Ishikawa (cell line): ENCODE results near the gene STARD7.

Experiments
- CEBPB ChIP-seq: IDR thresholded peaks from 2 replicates; pipeline ENCODE4 v1.6.1; 2012
- CREB1 ChIP-seq: IDR thresholded peaks from 2 replicates; pipeline ENCODE4 v1.6.1; 2012; ENCODE audit warnings: low read depth
- EGR1 ChIP-seq: IDR thresholded peaks from 2 replicates; pipeline ENCODE4 v1.6.1; 2012
- EP300 ChIP-seq: IDR thresholded peaks from 2 replicates; pipeline ENCODE4 v1.6.1; 2012; ENCODE audit warnings: borderline replicate concordance
- FOXM1 ChIP-seq: IDR thresholded peaks from 2 replicates; pipeline ENCODE4 v1.6.1; 2012; ENCODE audit warnings: low read depth, borderline replicate concordance
- NFIC ChIP-seq: IDR thresholded peaks from 2 replicates; pipeline ENCODE4 v1.6.1; 2012
- RAD21 ChIP-seq: IDR thresholded peaks from 2 replicates; pipeline ENCODE4 v1.6.1; 2012; ENCODE audit warnings: low read depth
- TAF1 ChIP-seq: IDR thresholded peaks from 2 replicates; pipeline ENCODE4 v1.6.1; 2012; ENCODE audit warnings: low read depth, mild to moderate bottlenecking
- TCF12 ChIP-seq: IDR thresholded peaks from 2 replicates; pipeline ENCODE4 v1.6.1; 2012; ENCODE audit warnings: low read depth
- TEAD4 ChIP-seq: IDR thresholded peaks from 2 replicates; pipeline ENCODE4 v1.6.1; 2012
- USF1 ChIP-seq: IDR thresholded peaks from 2 replicates; pipeline ENCODE4 v1.6.1; 2012
- YY1 ChIP-seq: IDR thresholded peaks from 2 replicates; pipeline ENCODE4 v1.6.1; 2012; ENCODE audit warnings: low read depth
- ZBTB7A ChIP-seq: IDR thresholded peaks from 2 replicates; pipeline ENCODE4 v1.6.1; 2012; ENCODE audit warnings: low read depth
- TF ChIP-seq, protein P1 (sequence below): IDR thresholded peaks from 2 replicates; pipeline ENCODE4 v1.6.1; 2012; ENCODE audit warnings: low read depth, mild to moderate bottlenecking
- TF ChIP-seq, protein P2 (sequence below): IDR thresholded peaks from 2 replicates; pipeline ENCODE4 v1.6.1; 2012

STARD7 gene

DNA sequence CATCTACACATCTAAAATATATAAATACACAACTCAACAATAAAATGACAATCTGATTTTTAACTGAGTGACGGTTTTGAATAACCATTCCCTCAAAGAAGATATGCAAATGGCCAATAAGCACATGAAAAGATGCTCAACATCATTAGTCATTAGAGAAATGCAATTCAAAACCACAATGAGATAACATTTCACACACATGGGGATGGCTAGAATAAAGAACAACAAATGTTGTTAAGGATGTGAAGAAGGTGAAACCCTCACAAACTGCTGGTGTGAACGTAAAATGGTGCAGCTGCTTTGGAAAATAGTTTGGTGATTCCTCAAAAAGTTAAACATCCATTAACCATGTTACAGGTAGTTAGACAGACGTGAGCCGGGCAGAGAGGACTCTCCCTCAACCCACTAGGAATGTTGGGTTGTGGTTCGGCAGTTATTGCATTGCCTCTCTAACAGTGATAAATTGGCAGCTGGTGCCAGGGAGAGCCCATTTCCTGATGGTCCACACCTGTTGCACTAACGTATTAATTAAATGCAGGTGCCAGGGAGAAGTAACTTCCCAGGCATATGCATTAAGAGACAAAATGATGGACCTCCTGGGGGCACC is 41.1 kb downstream of the STARD7 start:
- no peak for TF ChIP-seq CEBPB
- TF ChIP-seq ZBTB7A: no peak
- no peak for TF ChIP-seq FOXM1
- TF ChIP-seq, protein P1, sequence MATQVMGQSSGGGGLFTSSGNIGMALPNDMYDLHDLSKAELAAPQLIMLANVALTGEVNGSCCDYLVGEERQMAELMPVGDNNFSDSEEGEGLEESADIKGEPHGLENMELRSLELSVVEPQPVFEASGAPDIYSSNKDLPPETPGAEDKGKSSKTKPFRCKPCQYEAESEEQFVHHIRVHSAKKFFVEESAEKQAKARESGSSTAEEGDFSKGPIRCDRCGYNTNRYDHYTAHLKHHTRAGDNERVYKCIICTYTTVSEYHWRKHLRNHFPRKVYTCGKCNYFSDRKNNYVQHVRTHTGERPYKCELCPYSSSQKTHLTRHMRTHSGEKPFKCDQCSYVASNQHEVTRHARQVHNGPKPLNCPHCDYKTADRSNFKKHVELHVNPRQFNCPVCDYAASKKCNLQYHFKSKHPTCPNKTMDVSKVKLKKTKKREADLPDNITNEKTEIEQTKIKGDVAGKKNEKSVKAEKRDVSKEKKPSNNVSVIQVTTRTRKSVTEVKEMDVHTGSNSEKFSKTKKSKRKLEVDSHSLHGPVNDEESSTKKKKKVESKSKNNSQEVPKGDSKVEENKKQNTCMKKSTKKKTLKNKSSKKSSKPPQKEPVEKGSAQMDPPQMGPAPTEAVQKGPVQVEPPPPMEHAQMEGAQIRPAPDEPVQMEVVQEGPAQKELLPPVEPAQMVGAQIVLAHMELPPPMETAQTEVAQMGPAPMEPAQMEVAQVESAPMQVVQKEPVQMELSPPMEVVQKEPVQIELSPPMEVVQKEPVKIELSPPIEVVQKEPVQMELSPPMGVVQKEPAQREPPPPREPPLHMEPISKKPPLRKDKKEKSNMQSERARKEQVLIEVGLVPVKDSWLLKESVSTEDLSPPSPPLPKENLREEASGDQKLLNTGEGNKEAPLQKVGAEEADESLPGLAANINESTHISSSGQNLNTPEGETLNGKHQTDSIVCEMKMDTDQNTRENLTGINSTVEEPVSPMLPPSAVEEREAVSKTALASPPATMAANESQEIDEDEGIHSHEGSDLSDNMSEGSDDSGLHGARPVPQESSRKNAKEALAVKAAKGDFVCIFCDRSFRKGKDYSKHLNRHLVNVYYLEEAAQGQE: no peak
- TF ChIP-seq TCF12: no peak
- TF ChIP-seq, protein P2, sequence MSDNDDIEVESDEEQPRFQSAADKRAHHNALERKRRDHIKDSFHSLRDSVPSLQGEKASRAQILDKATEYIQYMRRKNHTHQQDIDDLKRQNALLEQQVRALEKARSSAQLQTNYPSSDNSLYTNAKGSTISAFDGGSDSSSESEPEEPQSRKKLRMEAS: no peak
- TF ChIP-seq TAF1: no peak
- TF ChIP-seq RAD21: no peak
- no peak for TF ChIP-seq USF1
- TF ChIP-seq EGR1: no peak
- TF ChIP-seq YY1: no peak
- no peak for TF ChIP-seq CREB1
- TF ChIP-seq EP300: no peak
- TF ChIP-seq TEAD4: no peak
- no peak for TF ChIP-seq NFIC

DNA sequence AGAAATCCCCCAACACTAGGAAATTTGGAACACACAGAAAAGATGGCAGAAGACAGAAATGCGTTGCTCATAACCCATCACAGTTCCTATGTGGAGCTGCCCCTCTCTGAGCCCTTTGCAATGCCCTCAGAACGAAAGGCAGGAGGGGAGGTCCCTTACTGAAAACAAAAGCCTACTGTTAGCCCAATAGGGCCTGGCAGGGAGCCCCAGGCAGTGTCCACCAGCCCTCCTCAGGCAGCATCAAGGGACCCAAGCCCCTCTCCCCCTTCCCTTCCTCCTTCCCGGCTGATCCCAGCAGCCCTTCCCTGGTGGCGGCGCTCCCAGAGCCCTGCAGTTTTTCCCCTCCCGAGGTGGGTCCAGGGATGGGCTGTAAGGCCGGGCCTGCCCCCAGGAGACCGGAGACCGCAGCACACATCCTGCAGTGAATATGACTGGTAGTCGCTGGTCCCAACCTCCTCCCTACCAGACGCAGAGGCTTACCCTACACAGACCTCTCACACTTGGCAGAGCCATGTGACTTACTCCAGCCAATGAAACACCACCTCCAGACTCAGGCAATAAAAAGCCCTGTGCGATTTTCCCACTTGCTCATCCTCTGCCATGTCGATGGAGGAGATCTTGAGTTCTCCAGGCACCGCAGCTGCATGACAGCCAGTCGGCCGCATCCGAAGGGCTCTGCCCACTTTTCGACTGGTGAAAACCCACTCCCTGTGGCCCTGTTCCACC is 44.0 kb downstream of the STARD7 start:
- TF ChIP-seq USF1 (peak; percentile 72), EP300 (no peak), CEBPB (no peak), NFIC (no peak)

DNA sequence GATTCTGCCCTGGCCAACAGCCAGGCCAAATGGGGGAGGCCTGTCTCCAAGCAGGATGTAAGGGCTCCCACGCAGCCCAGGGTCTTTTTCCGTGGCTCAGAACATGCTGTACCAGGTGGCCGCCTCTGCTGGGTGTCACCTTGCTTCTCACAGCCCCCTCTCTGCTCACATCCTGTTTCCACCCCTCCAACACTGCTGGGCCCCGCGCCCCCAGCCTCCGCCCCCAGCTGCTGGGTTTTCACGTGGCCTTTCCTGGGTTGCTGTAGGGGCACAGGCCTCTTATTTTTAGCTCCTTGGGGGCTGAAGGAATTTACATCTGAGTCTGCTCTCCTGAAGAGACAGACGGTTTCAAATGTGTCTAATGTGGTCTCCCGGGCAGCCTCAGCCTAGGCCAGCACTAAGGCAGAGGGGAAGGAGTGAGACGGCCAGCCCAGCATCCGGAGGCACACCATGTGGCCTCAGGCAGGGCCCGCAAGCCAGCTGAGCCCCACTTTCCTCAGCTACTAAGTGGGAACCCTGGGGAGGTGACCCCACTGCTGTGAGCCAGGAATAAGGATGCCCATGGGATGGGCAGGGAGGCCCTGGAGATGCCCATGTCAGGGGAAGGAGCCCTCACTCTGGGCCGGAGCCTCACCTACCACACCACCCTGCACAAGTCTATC is 44.7 kb downstream of the STARD7 start:
- TF ChIP-seq TAF1 (no peak), YY1 (no peak), EGR1 (no peak), TEAD4 (no peak), EP300 (no peak), TCF12 (no peak), CREB1 (no peak), NFIC (no peak), RAD21 (no peak), ZBTB7A (no peak), CEBPB (no peak), FOXM1 (no peak), USF1 (no peak)
- TF ChIP-seq, protein P2: no peak
- TF ChIP-seq, protein P1: no peak

- no peak for TF ChIP-seq EGR1
- no peak for TF ChIP-seq CEBPB
- TF ChIP-seq YY1: no peak
- TF ChIP-seq, protein P1: no peak
Measured at GRCh38 chr2:96163415-96163767, 45.2 kb downstream of the STARD7 start.
